Thyroid gland (tissue), 4 donors: ENCODE measurements around the gene ENAH. TPM values are rescaled to one million over a fixed set of nuclear protein-coding genes. Genes with fewer than 3 reads are reported as not detected.
"Not testable (repeated sequence)": the region's sequence is repeated elsewhere in the genome, so short reads cannot be mapped to it uniquely, and the experiment has no call there.

ENCODE experiments used
- DNase-seq, 2 donors: peaks; one replicate each; pipeline ENCODE4 v3.0.0-alpha.2; 2019
- H3K27ac ChIP-seq, 3 donors: fragments of 200-600 bp; sonication (generic); 1 replicate in 2 of 3; 2 replicates in 1 of 3; pipeline ENCODE4 v1.5.1; 2016 to 2019; ENCODE audit warnings: mild to moderate bottlenecking in 1 of 3, moderate library complexity in 1 of 3
- H3K27me3 ChIP-seq: fragments of 200-600 bp; sonication (generic); one replicate; pipeline ENCODE4 v1.5.1; 2019
- H3K36me3 ChIP-seq, 2 donors: fragments of 200-600 bp; sonication (generic); one replicate each; pipeline ENCODE4 v1.5.1; 2016 to 2019
- H3K4me1 ChIP-seq, 2 donors: fragments of 200-600 bp; sonication (generic); one replicate each; pipeline ENCODE4 v1.5.1; 2017 to 2019
- H3K4me3 ChIP-seq, 3 donors: fragments of 200-600 bp; sonication (generic); replicated peaks in 1 of 3; 1 replicate in 2 of 3; 2 replicates in 1 of 3; pipeline ENCODE4 v1.5.1; 2016; ENCODE audit warnings: mild to moderate bottlenecking in 1 of 3
- H3K9me3 ChIP-seq: fragments of 200-600 bp; sonication (generic); one replicate; pipeline ENCODE4 v1.5.1; 2017
- POLR2A ChIP-seq, 2 donors: fragments of 450-650 bp; IDR thresholded peaks; one replicate each; pipeline ENCODE4 v1.6.1; 2017; ENCODE audit warnings: antibody characterized with exemption in 2 of 2, mild to moderate bottlenecking in 2 of 2, moderate library complexity in 1 of 2
- WGBS, 2 donors: methylation state at CpG; one replicate each; pipeline ENCODE4 v1.1.5; 2017; 5-methylcytosine and 5-hydroxymethylcytosine counted together
- intact Hi-C: fragments of 100-400 bp; cut with DNase I; formaldehyde crosslinking; loops from one replicate; pipeline ENCODE4 v1.15.1; 2023
- total RNA-seq, 4 donors: library from RNA; depleted of rRNA; stranded (reverse); fragments of >200 nt; gene quantifications; one replicate each; pipeline ENCODE4 v1.2.3, GENCODE V29; 2016
- TF ChIP-seq, protein P1 (sequence below), 6 experiments: fragments of 200-600 bp in 3 of 6; fragments of 450-650 bp in 3 of 6; sonication (generic) in 3 of 6; IDR thresholded peaks; one replicate each; pipeline ENCODE4 v1.5.1; 2016 to 2019; ENCODE audit warnings: antibody characterized with exemption in 6 of 6, mild to moderate bottlenecking in 2 of 6, inconsistent platforms in 1 of 6, moderate library complexity in 1 of 6

The ENAH gene
- total RNA-seq, 4 donors from 2014 or later, result 24.5 to 31.4 (median 28.5) TPM

DNA sequence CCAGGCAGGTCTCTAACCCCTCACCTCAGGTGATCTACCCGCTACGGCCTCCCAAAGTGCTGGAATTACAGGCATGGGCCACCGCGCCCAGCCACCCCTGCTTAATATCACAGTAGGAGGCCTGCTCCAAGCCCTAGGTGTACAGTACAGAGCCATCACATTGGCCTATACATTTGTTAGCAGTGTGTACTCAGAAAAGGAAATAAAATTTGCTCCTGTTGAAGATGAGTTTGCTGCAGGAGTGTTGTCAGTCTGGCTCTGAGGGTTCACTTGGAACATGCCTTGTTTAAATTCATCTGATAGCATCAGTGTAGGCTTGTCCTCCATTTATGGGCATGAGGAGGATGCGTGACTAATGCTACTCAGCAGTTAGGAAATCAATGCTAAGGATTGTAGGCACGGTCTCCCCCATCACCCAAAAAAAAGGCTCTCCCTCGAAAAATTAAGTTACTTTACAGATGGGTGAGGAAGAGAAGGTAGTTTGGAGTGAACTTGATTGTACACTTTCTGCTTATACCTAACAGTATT is 4.6 kb upstream of the ENAH start:
- intact Hi-C loops, result loop anchor here (10.0 kb wide), 1 partner anchor 117 kb away; the partner anchor contains the start of gene SRP9
- Histone ChIP-seq H3K4me3 (no peak overlapping the region), H3K27me3 (no peaks in the 10 kb centered on the region), H3K36me3 (no peaks in the 10 kb centered on the region), H3K27ac (peak overlapping the region in 1 of 3 donors; percentile 7), H3K4me1 (no peaks in the 10 kb centered on the region), H3K9me3 (no peaks in the 10 kb centered on the region)
- TF ChIP-seq POLR2A (IDR thresholded peaks at IDR 0.05), result no peak
- TF ChIP-seq, protein P1, sequence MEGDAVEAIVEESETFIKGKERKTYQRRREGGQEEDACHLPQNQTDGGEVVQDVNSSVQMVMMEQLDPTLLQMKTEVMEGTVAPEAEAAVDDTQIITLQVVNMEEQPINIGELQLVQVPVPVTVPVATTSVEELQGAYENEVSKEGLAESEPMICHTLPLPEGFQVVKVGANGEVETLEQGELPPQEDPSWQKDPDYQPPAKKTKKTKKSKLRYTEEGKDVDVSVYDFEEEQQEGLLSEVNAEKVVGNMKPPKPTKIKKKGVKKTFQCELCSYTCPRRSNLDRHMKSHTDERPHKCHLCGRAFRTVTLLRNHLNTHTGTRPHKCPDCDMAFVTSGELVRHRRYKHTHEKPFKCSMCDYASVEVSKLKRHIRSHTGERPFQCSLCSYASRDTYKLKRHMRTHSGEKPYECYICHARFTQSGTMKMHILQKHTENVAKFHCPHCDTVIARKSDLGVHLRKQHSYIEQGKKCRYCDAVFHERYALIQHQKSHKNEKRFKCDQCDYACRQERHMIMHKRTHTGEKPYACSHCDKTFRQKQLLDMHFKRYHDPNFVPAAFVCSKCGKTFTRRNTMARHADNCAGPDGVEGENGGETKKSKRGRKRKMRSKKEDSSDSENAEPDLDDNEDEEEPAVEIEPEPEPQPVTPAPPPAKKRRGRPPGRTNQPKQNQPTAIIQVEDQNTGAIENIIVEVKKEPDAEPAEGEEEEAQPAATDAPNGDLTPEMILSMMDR (IDR thresholded peaks at IDR 0.05), result no peak
- DNase-seq, result no peak
- WGBS, 2 donors, result 83 to 87% methylated on average over 7 of the region's 7 CpGs

DNA sequence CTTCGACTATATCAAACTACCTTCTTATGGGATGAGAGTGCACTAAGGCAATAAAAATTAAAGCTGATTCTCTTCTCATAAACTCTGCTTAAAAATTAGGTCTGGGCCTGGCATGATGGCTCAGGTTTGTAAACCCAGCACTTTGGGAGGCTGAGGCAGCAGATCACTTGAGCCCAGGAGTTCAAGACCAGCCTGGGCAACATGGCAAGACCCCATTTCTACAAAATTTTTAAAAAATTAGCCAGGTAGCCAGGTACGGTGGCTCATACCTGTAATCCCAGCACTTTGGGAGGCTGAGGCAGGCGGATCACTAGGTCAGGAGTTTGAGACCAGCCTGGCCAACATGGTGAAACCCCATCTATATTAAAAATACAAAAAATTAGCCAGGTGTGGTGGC is 3.3 kb upstream of the ENAH start:
- not testable (repeated sequence) for H3K27ac ChIP-seq, H3K27me3 ChIP-seq, H3K4me1 ChIP-seq, H3K36me3 ChIP-seq, H3K9me3 ChIP-seq, H3K4me3 ChIP-seq, DNase-seq
- WGBS, 2 donors, result 90 to 94% methylated on average over 3 of the region's 3 CpGs
- intact Hi-C loops, result loop anchor here (10.0 kb wide), 1 partner anchor 119 kb away; the partner anchor contains the start of gene SRP9

DNA sequence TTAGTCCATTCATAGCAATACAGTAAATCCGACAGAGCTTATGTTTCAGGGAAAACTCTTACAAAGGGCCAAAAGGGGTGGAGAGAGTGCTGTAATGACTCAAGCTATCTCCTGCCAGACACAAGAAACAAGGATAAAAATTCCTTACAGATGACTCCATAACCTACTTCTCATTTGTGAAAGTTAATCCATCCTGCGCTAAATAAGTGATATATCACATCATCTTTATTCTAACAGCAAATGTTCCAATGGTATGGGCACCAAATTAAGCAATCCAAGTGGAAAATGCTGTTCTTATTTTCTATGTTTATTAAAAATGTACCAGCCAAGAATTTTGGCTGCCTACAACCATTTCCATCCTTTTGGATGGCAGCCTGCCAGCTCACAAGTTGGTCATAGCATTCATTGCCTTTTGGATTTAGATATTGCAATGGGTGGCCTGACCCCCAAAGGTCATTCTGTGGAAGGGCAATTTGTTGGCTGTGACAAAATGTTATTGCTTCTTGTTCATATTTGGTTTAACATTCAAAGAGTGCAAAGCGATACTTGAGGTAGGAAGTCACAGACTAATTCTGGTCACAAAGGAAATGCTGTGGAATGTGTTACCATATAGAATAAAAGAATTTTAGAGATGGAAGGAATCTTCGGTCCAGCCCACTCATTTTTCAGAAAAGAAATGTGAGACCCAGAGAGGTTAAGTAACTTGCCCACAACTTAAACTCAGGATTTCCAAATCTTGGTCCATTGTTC is 2.8 kb upstream of the ENAH start:
- Histone ChIP-seq H3K36me3 (no peaks in the 10 kb centered on the region), H3K4me3 (no peak overlapping the region), H3K4me1 (no peaks in the 10 kb centered on the region), H3K27ac (peak overlapping the region in 1 of 3 donors; percentile 1), H3K9me3 (no peaks in the 10 kb centered on the region), H3K27me3 (no peaks in the 10 kb centered on the region)
- peak; percentile 31 to 45 for DNase-seq
- WGBS, 2 donors, result 65 to 83% methylated on average over 4 of the region's 4 CpGs
- intact Hi-C loops, result loop anchor here (10.0 kb wide), 1 partner anchor 119 kb away; the partner anchor contains the start of gene SRP9
- TF ChIP-seq, protein P1 (IDR thresholded peaks at IDR 0.05), result peak in 1 of 6 experiments; percentile 13
- no peak for TF ChIP-seq POLR2A (IDR thresholded peaks at IDR 0.05)

DNA sequence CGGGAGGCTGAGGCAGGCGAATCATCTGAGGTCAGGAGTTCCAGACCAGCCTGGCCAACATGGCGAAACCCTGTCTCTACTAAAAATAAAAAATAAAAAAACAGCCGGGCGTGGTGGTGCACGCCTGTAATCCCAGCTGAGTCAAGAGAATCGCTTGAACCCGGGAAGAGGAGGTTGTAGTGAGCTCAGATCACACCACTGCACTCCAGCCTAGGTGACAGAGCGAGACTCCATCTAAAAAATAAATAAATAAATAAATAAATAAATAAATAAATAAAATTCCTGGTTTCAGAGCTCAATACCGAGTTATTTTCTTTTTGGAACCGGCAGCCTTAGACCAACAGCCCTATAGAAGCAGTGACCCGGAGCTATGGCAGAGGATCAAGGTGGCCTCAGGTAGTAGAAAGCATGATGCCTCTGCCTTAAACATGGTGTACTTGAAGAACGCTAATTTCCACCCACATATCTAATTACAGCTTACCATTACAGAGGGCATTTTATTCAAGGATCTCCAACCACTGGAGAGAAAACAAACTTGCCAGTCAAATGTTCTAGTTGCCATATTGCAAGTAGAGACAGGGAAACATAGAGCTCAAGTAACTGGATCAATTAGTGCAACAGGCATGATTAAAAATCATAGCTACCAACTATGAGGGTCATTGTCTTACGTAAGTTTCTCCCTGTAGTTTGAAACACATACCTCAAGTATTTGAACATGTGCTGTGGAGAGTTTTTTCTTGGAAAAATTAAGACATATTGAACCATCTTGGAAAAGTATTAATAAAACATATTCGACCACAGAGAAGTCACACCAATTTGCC is 2.0 kb upstream of the ENAH start:
- no peaks in the 10 kb centered on the region for H3K4me1 ChIP-seq
- no peaks in the 10 kb centered on the region for H3K27me3 ChIP-seq
- no peaks in the 10 kb centered on the region for H3K36me3 ChIP-seq
- H3K27ac ChIP-seq, result peak overlapping the region; percentile 1 to 96 (median 95)
- H3K9me3 ChIP-seq, result no peaks in the 10 kb centered on the region
- no peak for TF ChIP-seq POLR2A (IDR thresholded peaks at IDR 0.05)
- TF ChIP-seq, protein P1 (IDR thresholded peaks at IDR 0.05), result no peak
- H3K4me3 ChIP-seq, result no peak overlapping the region
- no peak for DNase-seq
- WGBS, 2 donors, result 81 to 84% methylated on average over 15 of the region's 15 CpGs
- intact Hi-C loops, result loop anchor here (10.0 kb wide), 1 partner anchor 120 kb away; the partner anchor contains the start of gene SRP9

DNA sequence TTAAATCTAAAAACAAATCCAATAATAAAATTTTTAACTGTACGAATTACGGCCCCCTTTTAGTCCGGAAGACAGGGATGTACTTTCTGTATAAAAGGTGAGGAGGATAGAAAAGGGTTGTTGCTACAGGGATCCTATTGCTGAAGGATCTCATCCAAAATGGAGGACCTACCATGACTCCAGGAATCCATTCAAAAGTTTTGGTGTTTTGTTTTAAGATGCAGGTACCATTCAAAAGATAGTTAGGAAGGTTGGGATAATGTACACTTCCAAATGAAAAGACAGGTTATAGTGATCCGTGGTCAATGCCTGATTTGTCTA is 1.3 kb upstream of the ENAH start:
- peak overlapping the region in 2 of 3 donors; percentile 70 to 99 for H3K4me3 ChIP-seq
- no peaks in the 10 kb centered on the region for H3K36me3 ChIP-seq
- TF ChIP-seq, protein P1 (IDR thresholded peaks at IDR 0.05), result no peak
- TF ChIP-seq POLR2A (IDR thresholded peaks at IDR 0.05), result no peak
- H3K4me1 ChIP-seq, result no peaks in the 10 kb centered on the region
- 64 to 68% methylated on average over 4 of the region's 4 CpGs for WGBS, 2 donors
- intact Hi-C loops, result loop anchor here (10.0 kb wide), 1 partner anchor 121 kb away; the partner anchor contains the start of gene SRP9
- peak overlapping the region; percentile 93 to 96 (median 95) for H3K27ac ChIP-seq
- no peak for DNase-seq
- H3K9me3 ChIP-seq, result no peaks in the 10 kb centered on the region
- no peaks in the 10 kb centered on the region for H3K27me3 ChIP-seq
